Measurements from ENCODE around the gene CHL1. TPM values are rescaled to one million over a fixed set of nuclear protein-coding genes. Genes with fewer than 3 reads are reported as not detected.

Gene CHL1
- total RNA-seq, 1 donor from 2014 or later, result 35.5 TPM

DNA sequence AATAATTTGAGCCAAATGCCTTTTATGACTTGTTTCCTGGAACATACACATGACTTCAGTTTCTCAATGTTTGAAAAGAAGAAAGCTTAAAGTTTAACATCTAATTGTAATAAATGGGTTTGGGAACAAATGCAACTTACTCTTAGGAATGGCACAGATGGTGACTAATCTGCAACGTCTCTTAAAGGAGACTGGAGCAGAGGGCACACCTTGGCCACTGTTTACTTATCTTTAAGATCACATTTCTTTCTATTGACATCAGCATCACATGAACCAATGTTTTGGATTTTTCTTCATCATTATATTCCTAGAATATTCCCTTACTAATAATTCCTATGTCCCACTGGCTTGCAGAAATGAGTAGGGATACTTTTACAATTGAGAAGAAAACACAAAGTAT lies 229.5 kb downstream of the CHL1 start:
- no peak for DNase-seq
- Mint-ChIP-seq H3K27me3 (ENCODE audit: unreplicated experiment) (no peaks in the 10 kb centered on the region), H3K36me3 (ENCODE audit: unreplicated experiment) (no peaks in the 10 kb centered on the region), H3K4me3 (ENCODE audit: unreplicated experiment) (no peak overlapping the region), H3K9me3 (ENCODE audit: unreplicated experiment) (no peaks in the 10 kb centered on the region), H3K4me1 (ENCODE audit: low read depth, unreplicated experiment) (no peaks in the 10 kb centered on the region), H3K27ac (ENCODE audit: unreplicated experiment) (no peak overlapping the region)
- TF ChIP-seq CTCF (IDR thresholded peaks at IDR 0.05; ENCODE audit: partially characterized antibody, unreplicated experiment), result no peak

DNA sequence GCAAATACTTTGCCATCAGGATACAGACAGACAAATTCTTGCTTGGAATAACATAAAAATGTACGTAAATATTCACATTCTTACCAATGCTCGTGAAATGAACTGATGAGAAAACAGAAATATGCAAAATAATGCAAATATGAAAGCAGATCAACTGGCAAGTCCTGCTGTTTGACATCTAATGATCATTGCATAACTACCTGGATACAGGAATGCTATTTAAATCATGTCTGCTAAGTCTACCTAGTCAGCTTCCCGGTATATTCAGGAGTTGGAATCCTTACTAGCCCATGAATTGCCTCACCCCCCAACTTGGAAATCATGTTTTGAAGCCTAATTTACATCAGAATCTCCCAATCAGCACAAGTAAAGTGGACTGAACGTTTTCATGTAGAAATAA lies 230.6 kb downstream of the CHL1 start:
- no peaks in the 10 kb centered on the region for H3K4me1 Mint-ChIP-seq (ENCODE audit: low read depth, unreplicated experiment)
- H3K27me3 Mint-ChIP-seq (ENCODE audit: unreplicated experiment), result no peaks in the 10 kb centered on the region
- no peak for TF ChIP-seq CTCF (IDR thresholded peaks at IDR 0.05; ENCODE audit: partially characterized antibody, unreplicated experiment)
- no peak overlapping the region for H3K4me3 Mint-ChIP-seq (ENCODE audit: unreplicated experiment)
- no peak for DNase-seq
- no peak overlapping the region for H3K27ac Mint-ChIP-seq (ENCODE audit: unreplicated experiment)
- no peaks in the 10 kb centered on the region for H3K9me3 Mint-ChIP-seq (ENCODE audit: unreplicated experiment)
- H3K36me3 Mint-ChIP-seq (ENCODE audit: unreplicated experiment), result no peaks in the 10 kb centered on the region

GRCh38 chr3:430186-430585 lies 233.6 kb downstream of the CHL1 start:
- TF ChIP-seq CTCF (IDR thresholded peaks at IDR 0.05; ENCODE audit: partially characterized antibody, unreplicated experiment), result no peak
- Mint-ChIP-seq H3K27me3 (ENCODE audit: unreplicated experiment) (no peaks in the 10 kb centered on the region), H3K36me3 (ENCODE audit: unreplicated experiment) (no peaks in the 10 kb centered on the region), H3K27ac (ENCODE audit: unreplicated experiment) (no peak overlapping the region), H3K4me3 (ENCODE audit: unreplicated experiment) (no peak overlapping the region), H3K4me1 (ENCODE audit: low read depth, unreplicated experiment) (no peaks in the 10 kb centered on the region), H3K9me3 (ENCODE audit: unreplicated experiment) (no peaks in the 10 kb centered on the region)
- DNase-seq, result no peak

DNA sequence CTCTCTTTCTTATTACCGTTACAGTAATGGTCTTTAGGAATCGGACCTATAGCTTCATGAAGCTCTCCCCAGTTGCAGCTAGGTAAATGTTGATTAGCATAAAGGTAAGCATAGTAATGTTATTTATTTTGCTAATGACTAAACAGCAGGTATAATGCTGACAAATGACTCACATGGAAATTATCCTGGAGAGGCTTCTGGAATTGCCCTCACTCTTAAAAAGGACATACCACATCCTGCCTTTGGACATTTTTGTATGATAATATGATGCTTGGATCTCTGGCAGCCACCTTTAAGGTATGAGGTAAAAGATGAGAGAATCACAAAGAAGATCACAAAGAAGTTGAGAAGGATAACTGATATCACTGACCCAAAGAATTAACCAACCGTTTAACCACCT lies 238.6 kb downstream of the CHL1 start:
- H3K36me3 Mint-ChIP-seq (ENCODE audit: unreplicated experiment), result no peaks in the 10 kb centered on the region
- H3K27ac Mint-ChIP-seq (ENCODE audit: unreplicated experiment), result no peak overlapping the region
- DNase-seq, result no peak
- TF ChIP-seq CTCF (IDR thresholded peaks at IDR 0.05; ENCODE audit: partially characterized antibody, unreplicated experiment), result no peak
- H3K4me3 Mint-ChIP-seq (ENCODE audit: unreplicated experiment), result no peak overlapping the region
- H3K9me3 Mint-ChIP-seq (ENCODE audit: unreplicated experiment), result no peaks in the 10 kb centered on the region
- no peaks in the 10 kb centered on the region for H3K4me1 Mint-ChIP-seq (ENCODE audit: low read depth, unreplicated experiment)
- H3K27me3 Mint-ChIP-seq (ENCODE audit: unreplicated experiment), result no peaks in the 10 kb centered on the region

DNA sequence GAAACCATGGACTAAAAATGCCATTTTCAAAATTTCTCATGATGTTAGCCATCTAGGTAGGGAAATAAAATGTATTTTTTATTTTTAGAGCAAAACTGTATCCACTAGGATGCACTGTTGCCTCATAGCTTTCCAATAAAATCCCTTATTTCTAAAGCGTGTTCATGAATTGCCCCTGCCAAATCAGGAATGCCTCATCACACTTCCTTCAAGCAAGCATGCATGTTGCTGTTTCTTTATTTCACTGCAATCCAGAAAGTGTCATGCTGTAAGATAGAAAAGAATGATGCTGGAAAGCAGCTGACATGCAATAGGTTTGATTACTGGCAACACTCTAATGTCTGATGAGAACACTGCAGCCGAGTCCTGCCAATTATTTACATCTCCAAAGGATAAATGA lies 239.5 kb downstream of the CHL1 start:
- H3K27me3 Mint-ChIP-seq (ENCODE audit: unreplicated experiment), result no peaks in the 10 kb centered on the region
- DNase-seq, result no peak
- no peak overlapping the region for H3K27ac Mint-ChIP-seq (ENCODE audit: unreplicated experiment)
- TF ChIP-seq CTCF (IDR thresholded peaks at IDR 0.05; ENCODE audit: partially characterized antibody, unreplicated experiment), result no peak
- H3K4me1 Mint-ChIP-seq (ENCODE audit: low read depth, unreplicated experiment), result no peaks in the 10 kb centered on the region
- H3K9me3 Mint-ChIP-seq (ENCODE audit: unreplicated experiment), result no peaks in the 10 kb centered on the region
- no peak overlapping the region for H3K4me3 Mint-ChIP-seq (ENCODE audit: unreplicated experiment)
- H3K36me3 Mint-ChIP-seq (ENCODE audit: unreplicated experiment), result no peaks in the 10 kb centered on the region

All from glutamatergic neuron (in vitro differentiated cells).